Bronchial epithelial cell (primary cell): ENCODE measurements around the gene ITPR3. TPM values are rescaled to one million over a fixed set of nuclear protein-coding genes. Genes with fewer than 3 reads are reported as not detected.

ENCODE experiments used
- DNase-seq: peaks from one replicate; pipeline ENCODE4 v3.0.0-alpha.2; 2010; ENCODE audit warnings: low read depth
- FAIRE-seq: peaks from 2 replicates; lab custom pipeline; 2011; peaks lifted over from hg19 to GRCh38; lab: Jason Lieb, UNC
- H3K27me3 ChIP-seq: 2 replicates; pipeline ENCODE4 v1.5.1; 2011; ENCODE audit warnings: low read length; ENCODE audit not compliant: control insufficient read depth, insufficient read depth
- H3K36me3 ChIP-seq: 2 replicates; pipeline ENCODE4 v1.5.1; 2011; ENCODE audit warnings: low read length; ENCODE audit not compliant: control insufficient read depth, insufficient read depth
- H3K4me3 ChIP-seq: 2 replicates; pipeline ENCODE4 v1.5.1; 2011; ENCODE audit warnings: mild to moderate bottlenecking, low read depth, low read length, control low read depth
- total RNA-seq: library from RNA; depleted of rRNA; stranded (reverse); fragments of >200 nt; gene quantifications from 2 replicates; pipeline ENCODE4 v1.2.1, GENCODE V29; 2014
- TF ChIP-seq, protein P1 (sequence below): IDR thresholded peaks from 2 replicates; pipeline ENCODE4 v1.5.1; 2011; ENCODE audit warnings: mild to moderate bottlenecking, moderate library complexity, low read length, control low read depth, inconsistent platforms; ENCODE audit not compliant: insufficient read depth, severe bottlenecking

ITPR3 gene
- total RNA-seq, 1 donor from 2014 or later: 95.6 TPM

DNA sequence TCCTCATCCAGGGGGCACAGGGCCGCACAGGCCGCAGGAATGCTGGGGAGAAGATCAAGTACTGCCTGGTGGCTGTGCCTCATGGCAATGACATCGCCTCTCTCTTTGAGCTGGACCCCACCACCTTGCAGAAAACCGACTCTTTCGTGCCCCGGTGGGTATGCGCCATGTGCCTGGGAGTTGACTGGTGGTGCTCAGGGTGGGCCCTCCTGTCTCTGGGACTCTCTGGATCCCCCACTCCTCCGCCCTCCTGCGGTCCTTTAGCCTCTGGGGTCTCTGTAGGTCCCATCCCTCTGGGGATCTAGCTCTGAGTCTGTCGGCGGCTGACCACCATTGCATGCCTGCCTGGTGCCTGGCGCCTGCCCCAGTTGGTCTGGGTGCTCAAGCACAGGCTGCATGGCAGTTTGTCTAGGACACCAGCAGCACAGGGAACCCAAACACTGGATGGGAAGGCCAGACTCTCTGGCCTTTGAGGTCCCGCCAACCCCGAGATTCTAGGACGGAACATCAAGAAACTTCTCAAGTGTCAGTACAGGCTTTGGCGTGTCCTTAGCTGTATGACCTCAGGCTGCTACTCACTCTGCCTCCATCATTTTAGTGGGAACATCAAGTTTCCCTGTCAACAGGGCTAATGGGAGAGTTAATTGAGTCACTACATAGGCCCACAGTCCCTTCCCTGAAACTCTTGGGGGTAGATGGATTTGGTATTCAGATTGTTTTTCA, 42.8 kb downstream of the ITPR3 start:
- TF ChIP-seq, protein P1, sequence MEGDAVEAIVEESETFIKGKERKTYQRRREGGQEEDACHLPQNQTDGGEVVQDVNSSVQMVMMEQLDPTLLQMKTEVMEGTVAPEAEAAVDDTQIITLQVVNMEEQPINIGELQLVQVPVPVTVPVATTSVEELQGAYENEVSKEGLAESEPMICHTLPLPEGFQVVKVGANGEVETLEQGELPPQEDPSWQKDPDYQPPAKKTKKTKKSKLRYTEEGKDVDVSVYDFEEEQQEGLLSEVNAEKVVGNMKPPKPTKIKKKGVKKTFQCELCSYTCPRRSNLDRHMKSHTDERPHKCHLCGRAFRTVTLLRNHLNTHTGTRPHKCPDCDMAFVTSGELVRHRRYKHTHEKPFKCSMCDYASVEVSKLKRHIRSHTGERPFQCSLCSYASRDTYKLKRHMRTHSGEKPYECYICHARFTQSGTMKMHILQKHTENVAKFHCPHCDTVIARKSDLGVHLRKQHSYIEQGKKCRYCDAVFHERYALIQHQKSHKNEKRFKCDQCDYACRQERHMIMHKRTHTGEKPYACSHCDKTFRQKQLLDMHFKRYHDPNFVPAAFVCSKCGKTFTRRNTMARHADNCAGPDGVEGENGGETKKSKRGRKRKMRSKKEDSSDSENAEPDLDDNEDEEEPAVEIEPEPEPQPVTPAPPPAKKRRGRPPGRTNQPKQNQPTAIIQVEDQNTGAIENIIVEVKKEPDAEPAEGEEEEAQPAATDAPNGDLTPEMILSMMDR: no peak
- Histone ChIP-seq H3K27me3 (no peaks in the 10 kb centered on the region), H3K36me3 (peaks cover 37% of the 10 kb centered on the region), H3K4me3 (no peak overlapping the region)
- peak; percentile 30 for DNase-seq
- no peak for FAIRE-seq

DNA sequence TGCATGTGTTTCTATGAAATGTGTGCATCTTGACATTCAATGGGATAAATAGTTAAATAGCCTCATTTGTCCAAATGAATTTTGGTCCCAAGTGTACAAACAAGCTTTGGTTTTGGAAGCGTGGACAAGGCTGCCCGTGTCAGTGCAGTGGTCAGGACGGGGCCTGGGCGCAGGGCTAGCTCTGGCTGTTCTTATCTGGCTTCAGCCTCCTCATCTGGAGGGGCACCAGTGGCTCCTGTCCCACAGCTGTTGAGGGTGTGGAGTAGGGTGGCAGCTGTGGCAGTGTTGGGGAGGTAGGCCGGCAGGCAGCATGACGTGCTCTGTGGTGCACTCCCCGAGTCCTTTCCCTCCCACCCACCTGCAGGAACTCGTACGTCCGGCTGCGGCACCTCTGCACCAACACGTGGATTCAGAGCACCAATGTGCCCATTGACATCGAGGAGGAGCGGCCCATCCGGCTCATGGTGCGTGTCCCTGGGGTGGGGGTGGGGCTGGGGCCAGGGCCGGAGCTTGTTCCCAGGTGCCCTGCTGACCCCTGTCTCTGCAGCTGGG, 43.5 kb downstream of the ITPR3 start:
- FAIRE-seq (no peak), DNase-seq (no peak)
- Histone ChIP-seq H3K36me3 (peaks cover 34% of the 10 kb centered on the region), H3K27me3 (no peaks in the 10 kb centered on the region), H3K4me3 (no peak overlapping the region)
- TF ChIP-seq, protein P1: no peak

DNA sequence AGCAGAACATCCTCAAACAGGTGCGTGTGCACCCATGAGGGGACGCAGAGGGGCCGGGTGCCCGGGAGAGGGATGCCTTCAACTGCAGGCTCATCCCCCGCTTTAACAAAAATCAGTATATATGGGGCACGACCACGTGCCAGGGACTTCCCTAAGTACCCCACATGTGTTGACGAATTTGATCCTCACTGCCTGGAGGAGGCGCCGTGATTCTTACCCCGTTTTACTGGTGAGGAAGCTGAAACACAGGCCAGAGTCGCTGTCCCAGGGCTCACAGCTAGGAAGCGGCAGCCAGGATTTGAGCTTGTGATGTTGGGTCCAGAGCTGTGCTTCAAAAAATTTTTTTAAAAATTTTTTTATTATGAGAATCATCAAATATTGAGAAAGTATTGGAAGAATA, 44.8 kb downstream of the ITPR3 start:
- TF ChIP-seq, protein P1: no peak
- Histone ChIP-seq H3K36me3 (peaks cover 41% of the 10 kb centered on the region), H3K27me3 (no peaks in the 10 kb centered on the region), H3K4me3 (no peak overlapping the region)
- FAIRE-seq (no peak), DNase-seq (no peak)

DNA sequence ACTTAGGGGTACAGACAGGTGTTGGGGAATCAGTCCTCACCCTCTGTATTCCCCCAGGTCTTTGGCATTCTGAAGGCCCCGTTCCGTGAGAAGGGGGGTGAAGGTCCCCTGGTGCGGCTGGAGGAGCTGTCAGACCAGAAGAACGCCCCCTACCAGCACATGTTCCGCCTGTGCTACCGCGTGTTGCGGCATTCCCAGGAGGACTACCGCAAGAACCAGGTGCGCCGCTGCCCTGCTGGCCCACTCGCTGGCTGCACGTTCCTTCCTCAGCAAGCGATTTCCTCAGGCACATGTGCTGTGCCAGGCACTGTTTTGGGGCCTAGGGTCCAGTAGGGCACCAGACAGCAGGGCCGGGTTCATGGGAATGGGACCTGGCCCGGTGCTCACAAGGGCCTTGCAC, 46.0 kb downstream of the ITPR3 start:
- peak; percentile 50 for FAIRE-seq
- no peak for DNase-seq
- Histone ChIP-seq H3K4me3 (no peak overlapping the region), H3K36me3 (peaks cover 47% of the 10 kb centered on the region), H3K27me3 (no peaks in the 10 kb centered on the region)
- TF ChIP-seq, protein P1: no peak

DNA sequence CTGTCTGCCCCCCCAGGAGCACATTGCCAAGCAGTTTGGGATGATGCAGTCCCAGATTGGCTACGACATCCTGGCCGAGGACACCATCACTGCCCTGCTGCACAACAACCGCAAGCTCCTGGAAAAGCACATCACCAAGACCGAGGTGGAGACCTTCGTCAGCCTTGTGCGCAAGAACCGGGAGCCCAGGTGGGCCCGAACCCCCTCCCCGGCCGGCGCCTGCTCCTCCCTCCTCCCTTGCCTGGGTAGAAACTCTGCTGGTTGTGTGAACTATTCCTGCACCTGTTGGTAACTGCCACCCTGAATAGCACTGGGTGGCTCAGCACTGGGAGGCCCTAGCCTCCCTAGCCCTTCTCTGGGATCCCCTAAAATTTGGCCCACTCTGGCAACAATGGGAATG, 46.7 kb downstream of the ITPR3 start:
- Histone ChIP-seq H3K4me3 (no peak overlapping the region), H3K27me3 (no peaks in the 10 kb centered on the region), H3K36me3 (peaks cover 47% of the 10 kb centered on the region)
- FAIRE-seq: peak; percentile 72
- DNase-seq: no peak
- TF ChIP-seq, protein P1: no peak
